ENCODE measurements around the gene ACSL6. TPM values are rescaled to one million over a fixed set of nuclear protein-coding genes. Genes with fewer than 3 reads are reported as not detected.

ACSL6 gene
- total and polyA plus RNA-seq, 10 of the 15 experiments (the other 5 are each of a cell fraction or from before 2014, with no cell fraction given) = 0.06 to 0.53 TPM; not detected in 8

- no peak for TF ChIP-seq CEBPZ (IDR thresholded peaks at IDR 0.05; ENCODE audit: low read depth, low read length)
- no peak for TF ChIP-seq RCOR1 (conservative IDR thresholded peaks at IDR 0.05; ENCODE audit: low read depth, low read length)
- TF ChIP-seq ZNF384 (IDR thresholded peaks at IDR 0.05; ENCODE audit: borderline replicate concordance, low read depth, low read length) = no peak
- TF ChIP-seq BACH1 (IDR thresholded peaks at IDR 0.05; ENCODE audit: borderline replicate concordance) = peak; percentile 60; the same call in 1 of the 2 replicates
- no peak for TF ChIP-seq SREBF1 (IDR thresholded peaks at IDR 0.05; ENCODE audit: low read length)
- peak in 1 of 2 experiments; percentile 93; a peak in 1 of 4 replicates for TF ChIP-seq CEBPB (IDR thresholded peaks at IDR 0.05; ENCODE audit: borderline replicate concordance in 1 of 2, low read depth in 2 of 2, low read length in 2 of 2)
- TF ChIP-seq ATF3 (IDR thresholded peaks at IDR 0.05; ENCODE audit: borderline replicate concordance, extremely low read depth, low read depth, low read length) = no peak
- TF ChIP-seq MXI1 (IDR thresholded peaks at IDR 0.05; ENCODE audit: low read depth, low read length) = no peak
- TF ChIP-seq ZNF687 (IDR thresholded peaks at IDR 0.05) = no peak
- peak; percentile 80; the same call in 1 of the 2 replicates for TF ChIP-seq PML (IDR thresholded peaks at IDR 0.05; ENCODE audit: low read length)
- no peak for TF ChIP-seq ZBTB33 (IDR thresholded peaks at IDR 0.05)
- peak; percentile 93 for TF ChIP-seq BCL3 (IDR thresholded peaks at IDR 0.05; ENCODE audit: borderline replicate concordance, insufficient read depth, low read depth, low read length, poor library complexity, severe bottlenecking)
- no peak for TF ChIP-seq BRCA1 (IDR thresholded peaks at IDR 0.05; ENCODE audit: low read depth, low read length)
- TF ChIP-seq PBX3 (IDR thresholded peaks at IDR 0.05; ENCODE audit: insufficient replicate concordance, low read depth, low read length) = no peak
- TF ChIP-seq ZNF207 (IDR thresholded peaks at IDR 0.05; ENCODE audit: borderline replicate concordance) = no peak
- no peak for TF ChIP-seq RAD21 (IDR thresholded peaks at IDR 0.05; ENCODE audit: insufficient read depth, low read depth, low read length)
Observed at GRCh38 chr5:132019857-132020555, 8.5 kb upstream of the ACSL6 start (continued).
